ENCODE data around the gene SERINC5. TPM values are rescaled to one million over a fixed set of nuclear protein-coding genes. Genes with fewer than 3 reads are reported as not detected.

The SERINC5 gene
- polyA plus RNA-seq, 1 of the 3 experiments (the other 2 are of a cell fraction), result 4.5 TPM

DNA sequence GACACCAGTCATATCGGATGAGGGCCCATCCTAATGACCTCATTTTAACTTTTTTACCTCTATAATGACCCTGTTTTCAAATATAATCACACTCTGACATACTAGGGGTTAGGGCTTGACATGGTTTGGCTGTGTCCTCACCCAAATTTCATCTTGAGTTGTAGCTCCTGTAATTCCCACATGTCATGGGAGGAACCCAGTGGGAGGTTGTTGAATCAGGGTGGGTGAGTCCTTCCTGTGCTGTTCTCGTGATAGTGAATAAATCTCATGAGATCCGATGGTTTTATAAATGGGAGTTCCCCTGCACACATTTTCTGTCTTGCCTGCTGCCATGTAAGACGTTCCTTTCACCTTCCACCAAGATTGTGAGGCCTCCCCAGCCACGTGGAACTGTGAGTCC lies 148.9 kb downstream of the SERINC5 start:
- Histone ChIP-seq H3K9me3 (no peaks in the 10 kb centered on the region), H2AFZ (ENCODE audit: low read depth) (no peak overlapping the region), H3F3A (replicated peaks; ENCODE audit: insufficient read depth) (no peaks in the 10 kb centered on the region), H3K4me1 (ENCODE audit: control insufficient read depth in 1 of 2, insufficient read depth in 2 of 2, low read depth in 1 of 2, low read length in 1 of 2) (peaks cover 0 to 19% of the 10 kb centered on the region in 2 experiments; a peak in 1 of 4 replicates), H3K9me2 (no peaks in the 10 kb centered on the region), H3K79me2 (ENCODE audit: insufficient read depth) (no peaks in the 10 kb centered on the region), H3K36me3 (replicated peaks in 1 of 2; ENCODE audit: control insufficient read depth in 1 of 2, insufficient read depth in 2 of 2, low read length in 1 of 2) (no peaks in the 10 kb centered on the region), H4K20me1 (ENCODE audit: insufficient read depth) (no peaks in the 10 kb centered on the region), H3K4me2 (no peak overlapping the region), H3K27ac (ENCODE audit: low read depth in 2 of 2, low read length in 1 of 2) (no peak overlapping the region), H3K4me3 (ENCODE audit: low read depth in 2 of 2, low read length in 1 of 2) (no peak overlapping the region), H3K27me3 (ENCODE audit: insufficient read depth) (no peaks in the 10 kb centered on the region), H3K9ac (no peak overlapping the region)
- DNase-seq, result no peak
- ChIA-PET CTCF (interaction anchor here (1.3 kb wide), 1 partner anchor 15 kb away, joined by 6 read pairs; no protein-coding TSS in a partner anchor), POLR2A (no interaction called here)
- TF ChIP-seq EZH2phosphoT487 (IDR thresholded peaks at IDR 0.05; ENCODE audit: borderline replicate concordance, low read depth) (no peak), SIN3A (IDR thresholded peaks at IDR 0.05; ENCODE audit: borderline replicate concordance, low read depth, low read length) (no peak), ELF1 (IDR thresholded peaks at IDR 0.05) (no peak), GATA2 (CRISPR knock-in tag; IDR thresholded peaks at IDR 0.05) (no peak), JUND (IDR thresholded peaks at IDR 0.05) (no peak), RAD21 (IDR thresholded peaks at IDR 0.05; ENCODE audit: low read length) (no peak), SMC3 (IDR thresholded peaks at IDR 0.05; ENCODE audit: low read depth, low read length) (no peak), RFX5 (IDR thresholded peaks at IDR 0.05; ENCODE audit: low read length) (no peak), POLR2AphosphoS5 (IDR thresholded peaks at IDR 0.05; ENCODE audit: low read depth, low read length) (no peak), GABPA (IDR thresholded peaks at IDR 0.05; ENCODE audit: low read depth) (no peak), YY1 (IDR thresholded peaks at IDR 0.05; ENCODE audit: low read depth) (no peak), RCOR1 (IDR thresholded peaks at IDR 0.05; ENCODE audit: low read length) (no peak), EP300 (IDR thresholded peaks at IDR 0.05; ENCODE audit: borderline replicate concordance in 1 of 2, low read depth in 1 of 2, low read length in 1 of 2) (no peak)
- TF ChIP-seq, protein P1, sequence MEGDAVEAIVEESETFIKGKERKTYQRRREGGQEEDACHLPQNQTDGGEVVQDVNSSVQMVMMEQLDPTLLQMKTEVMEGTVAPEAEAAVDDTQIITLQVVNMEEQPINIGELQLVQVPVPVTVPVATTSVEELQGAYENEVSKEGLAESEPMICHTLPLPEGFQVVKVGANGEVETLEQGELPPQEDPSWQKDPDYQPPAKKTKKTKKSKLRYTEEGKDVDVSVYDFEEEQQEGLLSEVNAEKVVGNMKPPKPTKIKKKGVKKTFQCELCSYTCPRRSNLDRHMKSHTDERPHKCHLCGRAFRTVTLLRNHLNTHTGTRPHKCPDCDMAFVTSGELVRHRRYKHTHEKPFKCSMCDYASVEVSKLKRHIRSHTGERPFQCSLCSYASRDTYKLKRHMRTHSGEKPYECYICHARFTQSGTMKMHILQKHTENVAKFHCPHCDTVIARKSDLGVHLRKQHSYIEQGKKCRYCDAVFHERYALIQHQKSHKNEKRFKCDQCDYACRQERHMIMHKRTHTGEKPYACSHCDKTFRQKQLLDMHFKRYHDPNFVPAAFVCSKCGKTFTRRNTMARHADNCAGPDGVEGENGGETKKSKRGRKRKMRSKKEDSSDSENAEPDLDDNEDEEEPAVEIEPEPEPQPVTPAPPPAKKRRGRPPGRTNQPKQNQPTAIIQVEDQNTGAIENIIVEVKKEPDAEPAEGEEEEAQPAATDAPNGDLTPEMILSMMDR (IDR thresholded peaks at IDR 0.05), result no peak
- TF ChIP-seq, protein P2, sequence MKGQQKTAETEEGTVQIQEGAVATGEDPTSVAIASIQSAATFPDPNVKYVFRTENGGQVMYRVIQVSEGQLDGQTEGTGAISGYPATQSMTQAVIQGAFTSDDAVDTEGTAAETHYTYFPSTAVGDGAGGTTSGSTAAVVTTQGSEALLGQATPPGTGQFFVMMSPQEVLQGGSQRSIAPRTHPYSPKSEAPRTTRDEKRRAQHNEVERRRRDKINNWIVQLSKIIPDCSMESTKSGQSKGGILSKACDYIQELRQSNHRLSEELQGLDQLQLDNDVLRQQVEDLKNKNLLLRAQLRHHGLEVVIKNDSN (IDR thresholded peaks at IDR 0.05; ENCODE audit: borderline replicate concordance, low read depth), result no peak
- WGBS (ENCODE audit: low lambda C conversion rate), result 31% methylated on average over 5 of the region's 5 CpGs

DNA sequence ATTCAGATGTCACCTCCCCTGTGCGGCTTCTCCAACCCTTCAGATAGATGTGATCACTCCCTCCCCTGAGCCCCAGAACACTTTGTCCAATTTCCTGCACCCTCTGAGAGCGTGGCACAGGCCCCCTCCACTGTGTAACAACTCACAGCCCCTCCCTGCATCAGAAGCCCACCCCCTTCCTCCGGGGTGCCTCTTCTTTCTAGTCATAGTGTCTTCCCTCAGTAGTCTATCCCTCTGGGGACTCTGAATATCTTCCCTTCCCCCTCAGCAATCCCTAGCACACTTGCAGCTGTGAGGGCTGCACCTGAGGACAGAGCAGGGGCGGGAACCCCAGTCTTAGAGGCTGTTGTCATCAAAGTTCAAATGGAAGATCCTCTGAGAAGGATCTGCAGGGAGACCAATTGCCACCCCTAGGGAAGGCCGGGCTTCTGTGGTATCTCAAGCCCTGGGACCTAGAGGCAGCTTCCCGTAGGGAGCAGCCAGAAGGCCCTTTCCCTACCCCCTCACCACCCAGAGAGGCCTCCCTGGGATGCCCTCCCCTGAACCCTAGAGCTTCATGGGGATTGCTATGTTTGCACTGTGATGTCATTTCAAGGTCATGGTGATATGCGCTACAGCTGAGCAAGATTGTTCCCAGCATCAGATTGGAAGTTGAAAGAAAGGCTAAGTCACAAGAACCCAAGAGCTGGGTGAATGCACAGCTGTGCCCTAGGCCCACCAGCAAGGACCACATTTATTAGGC lies 150.0 kb downstream of the SERINC5 start:
- H2AFZ ChIP-seq (ENCODE audit: low read depth), result no peak overlapping the region
- H3K79me2 ChIP-seq (ENCODE audit: insufficient read depth), result no peaks in the 10 kb centered on the region
- ChIA-PET POLR2A (no interaction called here), CTCF (interaction anchor here (0.5 to 1.3 kb wide), 2 partner anchors 14 to 18 kb away, joined by 3 to 6 read pairs; no protein-coding TSS in a partner anchor)
- no peaks in the 10 kb centered on the region for H4K20me1 ChIP-seq (ENCODE audit: insufficient read depth)
- no peaks in the 10 kb centered on the region for H3K9me2 ChIP-seq
- H3K4me3 ChIP-seq (ENCODE audit: low read depth in 2 of 2, low read length in 1 of 2), result no peak overlapping the region
- no peak overlapping the region for H3K9ac ChIP-seq
- no peaks in the 10 kb centered on the region for H3F3A ChIP-seq (replicated peaks; ENCODE audit: insufficient read depth)
- no peak overlapping the region for H3K4me2 ChIP-seq
- no peak overlapping the region for H3K27ac ChIP-seq (ENCODE audit: low read depth in 2 of 2, low read length in 1 of 2)
- H3K9me3 ChIP-seq, result no peaks in the 10 kb centered on the region
- H3K36me3 ChIP-seq (replicated peaks in 1 of 2; ENCODE audit: control insufficient read depth in 1 of 2, insufficient read depth in 2 of 2, low read length in 1 of 2), result no peaks in the 10 kb centered on the region
- no peaks in the 10 kb centered on the region for H3K27me3 ChIP-seq (ENCODE audit: insufficient read depth)
- 52% methylated on average over 5 of the region's 7 CpGs for WGBS (ENCODE audit: low lambda C conversion rate)
- DNase-seq, result no peak
- peaks cover 0 to 18% of the 10 kb centered on the region in 2 experiments; a peak in 1 of 4 replicates for H3K4me1 ChIP-seq (ENCODE audit: control insufficient read depth in 1 of 2, insufficient read depth in 2 of 2, low read depth in 1 of 2, low read length in 1 of 2)
- TF ChIP-seq, protein P3, sequence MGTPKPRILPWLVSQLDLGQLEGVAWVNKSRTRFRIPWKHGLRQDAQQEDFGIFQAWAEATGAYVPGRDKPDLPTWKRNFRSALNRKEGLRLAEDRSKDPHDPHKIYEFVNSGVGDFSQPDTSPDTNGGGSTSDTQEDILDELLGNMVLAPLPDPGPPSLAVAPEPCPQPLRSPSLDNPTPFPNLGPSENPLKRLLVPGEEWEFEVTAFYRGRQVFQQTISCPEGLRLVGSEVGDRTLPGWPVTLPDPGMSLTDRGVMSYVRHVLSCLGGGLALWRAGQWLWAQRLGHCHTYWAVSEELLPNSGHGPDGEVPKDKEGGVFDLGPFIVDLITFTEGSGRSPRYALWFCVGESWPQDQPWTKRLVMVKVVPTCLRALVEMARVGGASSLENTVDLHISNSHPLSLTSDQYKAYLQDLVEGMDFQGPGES (IDR thresholded peaks at IDR 0.05; ENCODE audit: low read depth, low read length), result no peak
- TF ChIP-seq RXRA (IDR thresholded peaks at IDR 0.05; ENCODE audit: borderline replicate concordance, low read depth) (no peak), EZH2phosphoT487 (IDR thresholded peaks at IDR 0.05; ENCODE audit: borderline replicate concordance, low read depth) (no peak), NFIC (IDR thresholded peaks at IDR 0.05; ENCODE audit: borderline replicate concordance) (no peak), POLR2AphosphoS5 (IDR thresholded peaks at IDR 0.05; ENCODE audit: low read depth, low read length) (no peak)
- TF ChIP-seq, protein P4, sequence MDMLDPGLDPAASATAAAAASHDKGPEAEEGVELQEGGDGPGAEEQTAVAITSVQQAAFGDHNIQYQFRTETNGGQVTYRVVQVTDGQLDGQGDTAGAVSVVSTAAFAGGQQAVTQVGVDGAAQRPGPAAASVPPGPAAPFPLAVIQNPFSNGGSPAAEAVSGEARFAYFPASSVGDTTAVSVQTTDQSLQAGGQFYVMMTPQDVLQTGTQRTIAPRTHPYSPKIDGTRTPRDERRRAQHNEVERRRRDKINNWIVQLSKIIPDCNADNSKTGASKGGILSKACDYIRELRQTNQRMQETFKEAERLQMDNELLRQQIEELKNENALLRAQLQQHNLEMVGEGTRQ (IDR thresholded peaks at IDR 0.05; ENCODE audit: borderline replicate concordance, low read depth, low read length), result no peak
- TF ChIP-seq, protein P5, sequence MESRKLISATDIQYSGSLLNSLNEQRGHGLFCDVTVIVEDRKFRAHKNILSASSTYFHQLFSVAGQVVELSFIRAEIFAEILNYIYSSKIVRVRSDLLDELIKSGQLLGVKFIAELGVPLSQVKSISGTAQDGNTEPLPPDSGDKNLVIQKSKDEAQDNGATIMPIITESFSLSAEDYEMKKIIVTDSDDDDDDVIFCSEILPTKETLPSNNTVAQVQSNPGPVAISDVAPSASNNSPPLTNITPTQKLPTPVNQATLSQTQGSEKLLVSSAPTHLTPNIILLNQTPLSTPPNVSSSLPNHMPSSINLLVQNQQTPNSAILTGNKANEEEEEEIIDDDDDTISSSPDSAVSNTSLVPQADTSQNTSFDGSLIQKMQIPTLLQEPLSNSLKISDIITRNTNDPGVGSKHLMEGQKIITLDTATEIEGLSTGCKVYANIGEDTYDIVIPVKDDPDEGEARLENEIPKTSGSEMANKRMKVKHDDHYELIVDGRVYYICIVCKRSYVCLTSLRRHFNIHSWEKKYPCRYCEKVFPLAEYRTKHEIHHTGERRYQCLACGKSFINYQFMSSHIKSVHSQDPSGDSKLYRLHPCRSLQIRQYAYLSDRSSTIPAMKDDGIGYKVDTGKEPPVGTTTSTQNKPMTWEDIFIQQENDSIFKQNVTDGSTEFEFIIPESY (IDR thresholded peaks at IDR 0.05; ENCODE audit: borderline replicate concordance, low read depth), result no peak
